ENCODE measurements around the gene RAB2B. TPM values are rescaled to one million over a fixed set of nuclear protein-coding genes. Genes with fewer than 3 reads are reported as not detected.

The RAB2B gene
- total and polyA plus RNA-seq, 4 donors = 8.6 to 31.6 (median 26.1) TPM

- H3K27ac ChIP-seq (ENCODE audit: low read depth in 1 of 2, low read length in 2 of 2) = no peak overlapping the region
- ATAC-seq (ENCODE audit: low FRiP score) (no peak), DNase-seq (no peak)
- H3K4me1 ChIP-seq (ENCODE audit: control insufficient read depth in 1 of 2, insufficient read depth in 2 of 2, low read length in 2 of 2) = no peaks in the 10 kb centered on the region
- intact Hi-C loops (cut with DNase I) = loop anchor here (5.0 kb wide), 2 partner anchors 37 to 43 kb away; partner anchors contain the start of genes RAB2B (in 2 of the 2) and TOX4 (in 2 of the 2)
- H3K4me3 ChIP-seq (ENCODE audit: low read length in 2 of 2) = no peak overlapping the region
- H3K27me3 ChIP-seq (ENCODE audit: control insufficient read depth in 1 of 2, insufficient read depth in 2 of 2, low read length in 1 of 2) = no peaks in the 10 kb centered on the region
- H3K36me3 ChIP-seq (ENCODE audit: control insufficient read depth in 1 of 2, insufficient read depth in 2 of 2, low read length in 1 of 2) = no peaks in the 10 kb centered on the region
- H3K9me3 ChIP-seq (ENCODE audit: control insufficient read depth, low read length) = no peaks in the 10 kb centered on the region
- WGBS, 2 donors = 83 to 89% methylated on average over 1 of the region's 1 CpG
Measured at GRCh38 chr14:21514341-21514740, 37.6 kb upstream of the RAB2B start.

DNA sequence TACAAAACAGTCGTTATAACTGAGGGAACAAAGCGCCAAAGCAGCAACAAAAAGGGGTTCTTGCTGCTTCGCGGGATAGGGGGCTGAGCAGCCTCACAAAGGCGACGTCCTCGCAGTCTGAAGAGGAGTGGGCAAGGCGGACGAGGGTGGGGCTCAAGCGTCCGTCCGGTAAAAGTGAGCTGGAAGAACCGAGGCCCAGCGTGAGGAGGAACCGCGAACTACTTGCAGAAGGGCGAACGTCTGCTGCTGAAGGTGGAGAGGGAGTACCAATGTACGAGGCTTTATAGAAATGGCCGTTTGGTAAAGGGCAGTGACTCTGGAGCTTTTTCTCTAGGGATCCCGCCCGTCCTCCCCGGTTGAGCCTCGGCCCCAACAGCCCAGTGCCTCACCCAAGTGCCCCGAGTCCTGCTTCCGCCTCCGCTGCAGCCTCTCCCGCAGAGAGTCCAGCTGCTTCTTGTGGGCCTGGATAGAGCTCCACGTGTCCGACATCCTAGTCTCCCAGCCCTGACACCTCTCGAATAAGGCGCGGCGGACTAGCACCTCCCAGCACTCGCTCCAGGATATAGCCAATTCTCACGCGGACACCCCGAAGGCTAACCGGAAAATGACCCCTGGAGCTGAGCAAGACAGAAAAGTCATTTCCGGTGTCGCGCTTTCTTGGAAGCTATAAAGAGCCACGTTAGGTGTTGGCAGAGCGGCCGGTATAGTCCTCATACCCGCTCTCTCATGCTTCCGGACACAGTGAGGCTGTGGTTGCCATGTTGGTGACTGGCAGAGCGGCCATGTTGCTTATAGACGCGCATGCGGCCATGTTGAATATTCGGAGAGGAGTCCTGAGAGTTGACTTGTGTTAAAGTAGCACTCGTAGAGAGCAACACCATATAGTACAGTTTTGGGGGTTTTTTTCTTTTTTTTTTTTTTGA is 34.2 kb upstream of the RAB2B start, which contains the start of gene METTL3:
Gene METTL3 (minus strand): TSS at position 606 of the 923 bp plus-strand sequence. CDS start 117 bp downstream, at position 489.
- H3K27me3 ChIP-seq (ENCODE audit: control insufficient read depth in 1 of 2, insufficient read depth in 2 of 2, low read length in 1 of 2) = no peaks in the 10 kb centered on the region
- ATAC-seq (ENCODE audit: low FRiP score) = peak; percentile 99
- 0 to 1% methylated on average over 51 to 53 of the region's 53 CpGs for WGBS, 2 donors
- H3K4me3 ChIP-seq (ENCODE audit: low read length in 2 of 2) = peak within 1 kb of the TSS; percentile 69 to 88
- intact Hi-C loops (cut with DNase I) = loop anchor here (1.0 to 5.0 kb wide), 3 partner anchors 15 to 46 kb away; partner anchors contain the start of genes RAB2B (in 2 of the 2), TOX4 (in 2 of the 2) and SALL2 (in 1 of the 2)
- H3K36me3 ChIP-seq (ENCODE audit: control insufficient read depth in 1 of 2, insufficient read depth in 2 of 2, low read length in 1 of 2) = no peaks in the 10 kb centered on the region
- no peaks in the 10 kb centered on the region for H3K4me1 ChIP-seq (ENCODE audit: control insufficient read depth in 1 of 2, insufficient read depth in 2 of 2, low read length in 2 of 2)
- DNase-seq = peak; percentile 98 to 99
- H3K9me3 ChIP-seq (ENCODE audit: control insufficient read depth, low read length) = no peaks in the 10 kb centered on the region
- H3K27ac ChIP-seq (ENCODE audit: low read depth in 1 of 2, low read length in 2 of 2) = peak within 1 kb of the TSS in 1 of 2 donors; percentile 79

- Histone ChIP-seq H3K4me1 (ENCODE audit: control insufficient read depth in 1 of 2, insufficient read depth in 2 of 2, low read length in 2 of 2) (no peaks in the 10 kb centered on the region), H3K4me3 (ENCODE audit: low read length in 2 of 2) (peak overlapping the region in 1 of 2 donors; percentile 88), H3K36me3 (ENCODE audit: control insufficient read depth in 1 of 2, insufficient read depth in 2 of 2, low read length in 1 of 2) (no peaks in the 10 kb centered on the region), H3K27ac (ENCODE audit: low read depth in 1 of 2, low read length in 2 of 2) (no peak overlapping the region), H3K27me3 (ENCODE audit: control insufficient read depth in 1 of 2, insufficient read depth in 2 of 2, low read length in 1 of 2) (no peaks in the 10 kb centered on the region), H3K9me3 (ENCODE audit: control insufficient read depth, low read length) (no peaks in the 10 kb centered on the region)
- intact Hi-C loops (cut with DNase I) = loop anchor here (5.0 kb wide), 2 partner anchors 32 to 48 kb away; partner anchors contain the start of genes RAB2B (in 2 of the 2) and TOX4 (in 2 of the 2)
- ATAC-seq (ENCODE audit: low FRiP score) (no peak), DNase-seq (no peak)
- WGBS, 2 donors = 85 to 87% methylated on average over 6 of the region's 6 CpGs
Measured at GRCh38 chr14:21509432-21510143, 32.8 kb upstream of the RAB2B start.

- Histone ChIP-seq H3K4me1 (ENCODE audit: control insufficient read depth in 1 of 2, insufficient read depth in 2 of 2, low read length in 2 of 2) (no peaks in the 10 kb centered on the region), H3K4me3 (ENCODE audit: low read length in 2 of 2) (no peak overlapping the region), H3K27me3 (ENCODE audit: control insufficient read depth in 1 of 2, insufficient read depth in 2 of 2, low read length in 1 of 2) (no peaks in the 10 kb centered on the region), H3K9me3 (ENCODE audit: control insufficient read depth, low read length) (no peaks in the 10 kb centered on the region), H3K36me3 (ENCODE audit: control insufficient read depth in 1 of 2, insufficient read depth in 2 of 2, low read length in 1 of 2) (peaks cover 0 to 6% of the 10 kb centered on the region in 2 donors), H3K27ac (ENCODE audit: low read depth in 1 of 2, low read length in 2 of 2) (no peak overlapping the region)
- WGBS, 2 donors = 83 to 91% methylated on average over 2 of the region's 2 CpGs
- DNase-seq = no peak
- intact Hi-C loops (cut with DNase I) = no loop called here
- no peak for ATAC-seq (ENCODE audit: low FRiP score)
Measured at GRCh38 chr14:21506557-21506956, 29.8 kb upstream of the RAB2B start.

GRCh38 chr14:21505012-21505553 is 28.3 kb upstream of the RAB2B start:
- no peaks in the 10 kb centered on the region for H3K4me1 ChIP-seq (ENCODE audit: control insufficient read depth in 1 of 2, insufficient read depth in 2 of 2, low read length in 2 of 2)
- no peaks in the 10 kb centered on the region for H3K27me3 ChIP-seq (ENCODE audit: control insufficient read depth in 1 of 2, insufficient read depth in 2 of 2, low read length in 1 of 2)
- intact Hi-C loops (cut with DNase I) = no loop called here
- no peak for ATAC-seq (ENCODE audit: low FRiP score)
- H3K4me3 ChIP-seq (ENCODE audit: low read length in 2 of 2) = no peak overlapping the region
- H3K27ac ChIP-seq (ENCODE audit: low read depth in 1 of 2, low read length in 2 of 2) = no peak overlapping the region
- no peak for DNase-seq
- H3K9me3 ChIP-seq (ENCODE audit: control insufficient read depth, low read length) = no peaks in the 10 kb centered on the region
- H3K36me3 ChIP-seq (ENCODE audit: control insufficient read depth in 1 of 2, insufficient read depth in 2 of 2, low read length in 1 of 2) = peaks cover 0 to 7% of the 10 kb centered on the region in 2 donors

DNA sequence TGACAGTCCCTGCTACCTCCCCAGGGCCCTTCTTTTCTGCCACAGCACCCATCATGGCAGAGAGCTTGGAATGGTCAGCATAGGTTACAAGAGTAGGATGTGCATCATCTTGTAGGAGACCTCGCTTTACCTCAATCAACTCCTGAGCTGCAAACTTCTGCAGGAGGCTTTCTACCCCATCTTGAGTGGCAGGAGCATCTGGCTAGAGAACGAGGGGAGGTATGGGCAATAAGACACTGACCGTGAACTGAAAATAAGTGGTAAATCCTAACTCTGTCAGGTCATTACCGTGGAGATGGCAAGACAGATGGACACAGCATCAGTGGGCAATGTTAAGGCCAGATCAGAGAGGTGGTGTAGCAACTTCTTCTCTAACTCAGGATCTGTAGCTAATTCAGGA is 26.6 kb upstream of the RAB2B start:
- no peak overlapping the region for H3K4me3 ChIP-seq (ENCODE audit: low read length in 2 of 2)
- no peaks in the 10 kb centered on the region for H3K9me3 ChIP-seq (ENCODE audit: control insufficient read depth, low read length)
- H3K27ac ChIP-seq (ENCODE audit: low read depth in 1 of 2, low read length in 2 of 2) = no peak overlapping the region
- DNase-seq = no peak
- no peaks in the 10 kb centered on the region for H3K4me1 ChIP-seq (ENCODE audit: control insufficient read depth in 1 of 2, insufficient read depth in 2 of 2, low read length in 2 of 2)
- 83 to 93% methylated on average over 4 of the region's 4 CpGs for WGBS, 2 donors
- peaks cover 0 to 8% of the 10 kb centered on the region in 2 donors for H3K36me3 ChIP-seq (ENCODE audit: control insufficient read depth in 1 of 2, insufficient read depth in 2 of 2, low read length in 1 of 2)
- H3K27me3 ChIP-seq (ENCODE audit: control insufficient read depth in 1 of 2, insufficient read depth in 2 of 2, low read length in 1 of 2) = no peaks in the 10 kb centered on the region
- no peak for ATAC-seq (ENCODE audit: low FRiP score)
- intact Hi-C loops (cut with DNase I) = no loop called here

DNA sequence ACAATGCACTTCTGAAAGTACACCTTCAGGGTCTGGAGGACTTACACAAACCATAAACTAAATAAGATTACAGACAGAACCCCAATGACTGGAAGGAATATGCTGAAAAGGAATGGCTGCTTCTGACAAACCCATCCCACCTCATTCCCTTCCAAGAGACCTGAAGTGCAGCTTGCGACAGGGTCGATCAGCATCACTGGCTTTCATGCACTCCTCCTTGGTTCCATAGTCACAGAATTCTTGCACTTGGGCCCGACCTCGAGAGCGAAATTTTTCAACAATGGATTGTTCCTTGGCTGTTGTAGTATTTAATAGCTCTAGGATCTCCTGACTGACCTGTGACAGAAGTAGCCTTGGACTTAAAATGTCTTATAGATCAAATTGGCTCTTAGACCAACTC is 24.8 kb upstream of the RAB2B start:
- DNase-seq (no peak), ATAC-seq (ENCODE audit: low FRiP score) (no peak)
- intact Hi-C loops (cut with DNase I) = no loop called here
- H3K27me3 ChIP-seq (ENCODE audit: control insufficient read depth in 1 of 2, insufficient read depth in 2 of 2, low read length in 1 of 2) = no peaks in the 10 kb centered on the region
- peaks cover 1 to 8% of the 10 kb centered on the region in 2 donors for H3K36me3 ChIP-seq (ENCODE audit: control insufficient read depth in 1 of 2, insufficient read depth in 2 of 2, low read length in 1 of 2)
- no peaks in the 10 kb centered on the region for H3K9me3 ChIP-seq (ENCODE audit: control insufficient read depth, low read length)
- H3K4me1 ChIP-seq (ENCODE audit: control insufficient read depth in 1 of 2, insufficient read depth in 2 of 2, low read length in 2 of 2) = no peaks in the 10 kb centered on the region
- 85 to 90% methylated on average over 5 of the region's 5 CpGs for WGBS, 2 donors
- H3K4me3 ChIP-seq (ENCODE audit: low read length in 2 of 2) = no peak overlapping the region
- H3K27ac ChIP-seq (ENCODE audit: low read depth in 1 of 2, low read length in 2 of 2) = no peak overlapping the region
